Panc1 (cell line): ENCODE measurements around the gene KRTAP15-1. TPM values are rescaled to one million over a fixed set of nuclear protein-coding genes. Genes with fewer than 3 reads are reported as not detected.

Experiments used
- ATAC-seq: fragments of 200-7000 bp; cut with Tn5 transposase; 2 replicates; pipeline ENCODE4 v1.9.1; 2020; ENCODE audit warnings: mild to moderate bottlenecking, moderate library complexity
- BruUV-seq: library from RNA; stranded (reverse); fragments of 400-500 nt; replicated peaks from 2 replicates; lab custom pipeline; 2021; lab: Mats Ljungman, UMichigan
- CTCF ChIA-PET: fragments of 300-600 bp; sonication (Branson Sonifier 250); formaldehyde crosslinking; loops from one replicate; lab custom pipeline; 2022; ENCODE audit warnings: antibody characterized with exemption; lab: Charles Lee
- POLR2A ChIA-PET: fragments of 300-600 bp; sonication (Branson Sonifier 250); formaldehyde crosslinking; loops from one replicate; lab custom pipeline; 2022; ENCODE audit warnings: antibody characterized with exemption; lab: Charles Lee
- DNase-seq: peaks from one replicate; pipeline ENCODE4 v3.0.0-alpha.2; 2010; ENCODE audit warnings: low read depth, low spot score
- H3K27ac ChIP-seq: 2 replicates; pipeline ENCODE4 v1.5.1; 2011; ENCODE audit warnings: mild to moderate bottlenecking, low read length, inconsistent platforms
- H3K27me3 ChIP-seq: fragments of 200-500 bp; sonication (Bioruptor generic); 2 replicates; pipeline ENCODE4 v1.6.0; 2014; ENCODE audit warnings: low read length, inconsistent platforms; ENCODE audit not compliant: control insufficient read depth, insufficient read depth
- H3K36me3 ChIP-seq: fragments of 200-500 bp; sonication (Bioruptor generic); 2 replicates; pipeline ENCODE4 v1.5.1; 2014; ENCODE audit warnings: inconsistent platforms, mild to moderate bottlenecking, low read length, moderate library complexity; ENCODE audit not compliant: control insufficient read depth, insufficient read depth
- H3K4me1 ChIP-seq: 2 replicates; pipeline ENCODE4 v1.5.1; 2011; ENCODE audit warnings: inconsistent platforms, mild to moderate bottlenecking, low read length, moderate library complexity; ENCODE audit not compliant: control insufficient read depth, insufficient read depth
- H3K4me3 ChIP-seq, 2 experiments: 2 replicates each; pipeline ENCODE4 v1.5.1; 2011 to 2012; ENCODE audit warnings: low read depth in 2 of 2, low read length in 2 of 2, mild to moderate bottlenecking in 2 of 2, inconsistent platforms in 1 of 2, moderate library complexity in 1 of 2
- H3K9me3 ChIP-seq: fragments of 200-500 bp; sonication (Bioruptor generic); 2 replicates; pipeline ENCODE4 v1.5.1; 2014; ENCODE audit warnings: low read depth, mild to moderate bottlenecking, inconsistent platforms, low read length, moderate library complexity; ENCODE audit not compliant: control insufficient read depth, insufficient read depth
- POLR2AphosphoS5 ChIP-seq: IDR thresholded peaks from 2 replicates; pipeline ENCODE4 v1.6.1; 2012; ENCODE audit warnings: mild to moderate bottlenecking, low read depth, low read length, moderate library complexity
- SIN3A ChIP-seq: IDR thresholded peaks from 2 replicates; pipeline ENCODE4 v1.6.1; 2012; ENCODE audit warnings: low read depth, mild to moderate bottlenecking, low read length, moderate library complexity, borderline replicate concordance; ENCODE audit not compliant: insufficient read depth
- TCF7L2 ChIP-seq: IDR thresholded peaks from 2 replicates; pipeline ENCODE4 v1.6.1; 2011; ENCODE audit warnings: mild to moderate bottlenecking, low read depth, low read length, inconsistent platforms
- in situ Hi-C: cut with HindIII; loops from 2 replicates; pipeline ENCODE4 v1.10.0; 2016; ENCODE audit warnings: low sequenced_read_pairs, low pct_unique_long_range_greater_than_20kb
- intact Hi-C: fragments of 100-400 bp; cut with micrococcal nuclease; formaldehyde crosslinking; loops from one replicate; pipeline ENCODE4 v1.10.0; 2022; ENCODE audit not compliant: unreplicated experiment
- total RNA-seq: library from RNA; stranded (reverse); gene quantifications from one replicate; pipeline ENCODE4 v1.2.1, GENCODE V29; 2021; ENCODE audit not compliant: unreplicated experiment
- TF ChIP-seq, protein P1 (sequence below): fragments of 450-650 bp; IDR thresholded peaks from 2 replicates; pipeline ENCODE4 v1.5.1; 2017; ENCODE audit warnings: mild to moderate bottlenecking
- TF ChIP-seq, protein P2 (sequence below), 2 experiments: IDR thresholded peaks; 2 replicates each; pipeline ENCODE4 v1.6.1; 2011 to 2012; ENCODE audit warnings: low read depth in 2 of 2, control low read depth in 1 of 2, low read length in 1 of 2, mild to moderate bottlenecking in 1 of 2, moderate library complexity in 1 of 2; ENCODE audit not compliant: insufficient read depth in 1 of 2

The KRTAP15-1 gene
- total RNA-seq, 1 experiment from 2014 or later: not detected

- ATAC-seq (no peak), DNase-seq (no peak)
- Histone ChIP-seq H3K9me3 (no peaks in the 10 kb centered on the region), H3K4me1 (no peaks in the 10 kb centered on the region), H3K27me3 (no peaks in the 10 kb centered on the region), H3K36me3 (no peaks in the 10 kb centered on the region), H3K4me3 (no peak within 1 kb of the TSS), H3K27ac (no peak within 1 kb of the TSS)
- in situ Hi-C loops: no loop called here
- TF ChIP-seq, protein P1, sequence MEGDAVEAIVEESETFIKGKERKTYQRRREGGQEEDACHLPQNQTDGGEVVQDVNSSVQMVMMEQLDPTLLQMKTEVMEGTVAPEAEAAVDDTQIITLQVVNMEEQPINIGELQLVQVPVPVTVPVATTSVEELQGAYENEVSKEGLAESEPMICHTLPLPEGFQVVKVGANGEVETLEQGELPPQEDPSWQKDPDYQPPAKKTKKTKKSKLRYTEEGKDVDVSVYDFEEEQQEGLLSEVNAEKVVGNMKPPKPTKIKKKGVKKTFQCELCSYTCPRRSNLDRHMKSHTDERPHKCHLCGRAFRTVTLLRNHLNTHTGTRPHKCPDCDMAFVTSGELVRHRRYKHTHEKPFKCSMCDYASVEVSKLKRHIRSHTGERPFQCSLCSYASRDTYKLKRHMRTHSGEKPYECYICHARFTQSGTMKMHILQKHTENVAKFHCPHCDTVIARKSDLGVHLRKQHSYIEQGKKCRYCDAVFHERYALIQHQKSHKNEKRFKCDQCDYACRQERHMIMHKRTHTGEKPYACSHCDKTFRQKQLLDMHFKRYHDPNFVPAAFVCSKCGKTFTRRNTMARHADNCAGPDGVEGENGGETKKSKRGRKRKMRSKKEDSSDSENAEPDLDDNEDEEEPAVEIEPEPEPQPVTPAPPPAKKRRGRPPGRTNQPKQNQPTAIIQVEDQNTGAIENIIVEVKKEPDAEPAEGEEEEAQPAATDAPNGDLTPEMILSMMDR: no peak
- TF ChIP-seq TCF7L2: no peak
- TF ChIP-seq POLR2AphosphoS5: no peak
- TF ChIP-seq SIN3A: no peak
- TF ChIP-seq, protein P2, sequence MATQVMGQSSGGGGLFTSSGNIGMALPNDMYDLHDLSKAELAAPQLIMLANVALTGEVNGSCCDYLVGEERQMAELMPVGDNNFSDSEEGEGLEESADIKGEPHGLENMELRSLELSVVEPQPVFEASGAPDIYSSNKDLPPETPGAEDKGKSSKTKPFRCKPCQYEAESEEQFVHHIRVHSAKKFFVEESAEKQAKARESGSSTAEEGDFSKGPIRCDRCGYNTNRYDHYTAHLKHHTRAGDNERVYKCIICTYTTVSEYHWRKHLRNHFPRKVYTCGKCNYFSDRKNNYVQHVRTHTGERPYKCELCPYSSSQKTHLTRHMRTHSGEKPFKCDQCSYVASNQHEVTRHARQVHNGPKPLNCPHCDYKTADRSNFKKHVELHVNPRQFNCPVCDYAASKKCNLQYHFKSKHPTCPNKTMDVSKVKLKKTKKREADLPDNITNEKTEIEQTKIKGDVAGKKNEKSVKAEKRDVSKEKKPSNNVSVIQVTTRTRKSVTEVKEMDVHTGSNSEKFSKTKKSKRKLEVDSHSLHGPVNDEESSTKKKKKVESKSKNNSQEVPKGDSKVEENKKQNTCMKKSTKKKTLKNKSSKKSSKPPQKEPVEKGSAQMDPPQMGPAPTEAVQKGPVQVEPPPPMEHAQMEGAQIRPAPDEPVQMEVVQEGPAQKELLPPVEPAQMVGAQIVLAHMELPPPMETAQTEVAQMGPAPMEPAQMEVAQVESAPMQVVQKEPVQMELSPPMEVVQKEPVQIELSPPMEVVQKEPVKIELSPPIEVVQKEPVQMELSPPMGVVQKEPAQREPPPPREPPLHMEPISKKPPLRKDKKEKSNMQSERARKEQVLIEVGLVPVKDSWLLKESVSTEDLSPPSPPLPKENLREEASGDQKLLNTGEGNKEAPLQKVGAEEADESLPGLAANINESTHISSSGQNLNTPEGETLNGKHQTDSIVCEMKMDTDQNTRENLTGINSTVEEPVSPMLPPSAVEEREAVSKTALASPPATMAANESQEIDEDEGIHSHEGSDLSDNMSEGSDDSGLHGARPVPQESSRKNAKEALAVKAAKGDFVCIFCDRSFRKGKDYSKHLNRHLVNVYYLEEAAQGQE (IDR thresholded peaks at IDR 0.05; ENCODE audit: insufficient read depth in 1 of 2, low read depth in 2 of 2, low read length in 1 of 2): no peak
- ChIA-PET CTCF (no interaction called here), POLR2A (no interaction called here)
- intact Hi-C loops: no loop called here
- BruUV-seq: no TSS peak
Measured at GRCh38 chr21:30487336-30487735, 47.3 kb downstream of the KRTAP15-1 start, which contains the start of gene KRTAP19-2. Gene KRTAP19-2, minus strand, starts transcription at chr21:30487436. Its CDS starts 88 bp downstream, at chr21:30487348.

Other genes starting within 250 kb of the KRTAP15-1 start
- gene CLDN8, start 224.2 kb upstream of the KRTAP15-1 start, total RNA-seq: not detected
- gene KRTAP24-1, start 157.3 kb upstream of the KRTAP15-1 start, total RNA-seq: not detected
- not detected for gene KRTAP25-1, start 150.8 kb upstream of the KRTAP15-1 start, total RNA-seq
- gene KRTAP26-1, start 120.0 kb upstream of the KRTAP15-1 start, total RNA-seq: not detected
- not detected for gene KRTAP27-1, start 102.6 kb upstream of the KRTAP15-1 start, total RNA-seq
- gene KRTAP23-1, start 91.7 kb upstream of the KRTAP15-1 start, total RNA-seq: not detected
- not detected for gene KRTAP13-2, start 68.0 kb upstream of the KRTAP15-1 start, total RNA-seq
- gene KRTAP13-1, start 44.2 kb upstream of the KRTAP15-1 start, total RNA-seq: not detected
- not detected for gene KRTAP13-3, start 14.3 kb upstream of the KRTAP15-1 start, total RNA-seq
- gene KRTAP13-4, start 10.1 kb upstream of the KRTAP15-1 start, total RNA-seq: not detected
- not detected for gene KRTAP19-1, start 40.1 kb downstream of the KRTAP15-1 start, total RNA-seq
- not detected for gene KRTAP19-2, start 47.2 kb downstream of the KRTAP15-1 start, total RNA-seq
- not detected for gene KRTAP19-3, start 51.7 kb downstream of the KRTAP15-1 start, total RNA-seq
- not detected for gene KRTAP19-4, start 56.9 kb downstream of the KRTAP15-1 start, total RNA-seq
- not detected for gene KRTAP19-5, start 61.9 kb downstream of the KRTAP15-1 start, total RNA-seq
- gene KRTAP19-6, start 101.6 kb downstream of the KRTAP15-1 start, total RNA-seq: not detected
- not detected for gene KRTAP19-7, start 121.0 kb downstream of the KRTAP15-1 start, total RNA-seq
- not detected for gene KRTAP22-2, start 150.1 kb downstream of the KRTAP15-1 start, total RNA-seq
- gene KRTAP6-3, start 152.2 kb downstream of the KRTAP15-1 start, total RNA-seq: not detected
- gene KRTAP6-2, start 158.6 kb downstream of the KRTAP15-1 start, total RNA-seq: not detected
- not detected for gene KRTAP22-1, start 160.8 kb downstream of the KRTAP15-1 start, total RNA-seq
- not detected for gene KRTAP6-1, start 173.7 kb downstream of the KRTAP15-1 start, total RNA-seq
- gene KRTAP20-1, start 176.2 kb downstream of the KRTAP15-1 start, total RNA-seq: not detected
- not detected for gene KRTAP20-4, start 180.4 kb downstream of the KRTAP15-1 start, total RNA-seq
- not detected for gene KRTAP20-2, start 194.9 kb downstream of the KRTAP15-1 start, total RNA-seq
- not detected for gene KRTAP20-3, start 202.6 kb downstream of the KRTAP15-1 start, total RNA-seq